Breast epithelium (tissue), 4 donors: ENCODE measurements around the gene CHN2. TPM values are rescaled to one million over a fixed set of nuclear protein-coding genes. Genes with fewer than 3 reads are reported as not detected.

Source experiments
- DNase-seq, 2 donors: peaks; one replicate each; pipeline ENCODE4 v3.0.0-alpha.2; 2019; ENCODE audit warnings: low spot score in 2 of 2
- H3K27ac ChIP-seq, 2 donors: fragments of 200-600 bp; sonication (generic) in 1 of 2; one replicate each; pipeline ENCODE4 v1.5.1; 2016 to 2019; ENCODE audit warnings: mild to moderate bottlenecking in 1 of 2
- H3K27me3 ChIP-seq, 2 donors: fragments of 200-600 bp; sonication (generic) in 1 of 2; one replicate each; pipeline versions ENCODE4 v1.5.1 to v1.6.0; 2017 to 2019; ENCODE audit warnings: control low read depth in 1 of 2, mild to moderate bottlenecking in 1 of 2
- H3K36me3 ChIP-seq: fragments of 200-600 bp; one replicate; pipeline ENCODE4 v1.5.1; 2019
- H3K4me1 ChIP-seq, 2 donors: fragments of 200-600 bp; sonication (generic); one replicate each; pipeline ENCODE4 v1.5.1; 2016 to 2019; ENCODE audit warnings: control low read depth in 1 of 2
- H3K4me3 ChIP-seq, 3 donors: fragments of 200-600 bp; sonication (generic); 1 replicate in 2 of 3; 2 replicates in 1 of 3; pipeline ENCODE4 v1.5.1; 2016 to 2019; ENCODE audit warnings: mild to moderate bottlenecking in 3 of 3, moderate library complexity in 2 of 3
- H3K9me3 ChIP-seq, 2 donors: fragments of 200-600 bp; sonication (generic) in 1 of 2; one replicate each; pipeline ENCODE4 v1.5.1; 2016 to 2019; ENCODE audit warnings: control low read depth in 1 of 2
- CTCF ChIP-seq, 3 donors: fragments of 450-650 bp; IDR thresholded peaks; one replicate each; pipeline ENCODE4 v1.5.1; 2016 to 2017; ENCODE audit warnings: antibody characterized with exemption in 3 of 3, mild to moderate bottlenecking in 3 of 3, moderate library complexity in 3 of 3
- POLR2A ChIP-seq: fragments of 450-650 bp; IDR thresholded peaks from one replicate; pipeline ENCODE4 v1.6.1; 2016; ENCODE audit warnings: antibody characterized with exemption, mild to moderate bottlenecking, moderate library complexity
- POLR2AphosphoS5 ChIP-seq, 3 donors: sonication (generic); formaldehyde crosslinking; IDR thresholded peaks; one replicate each; pipeline ENCODE4 v1.6.1; 2017; ENCODE audit warnings: antibody characterized with exemption in 3 of 3
- intact Hi-C: fragments of 100-400 bp; cut with DNase I; formaldehyde crosslinking; loops from one replicate; pipeline ENCODE4 v1.15.1; 2023; ENCODE audit warnings: low total_unique reads
- total RNA-seq, 3 donors: library from RNA; depleted of rRNA; stranded (reverse); fragments of >200 nt; gene quantifications; one replicate each; pipeline ENCODE4 v1.1.0, GENCODE V29; 2016

The CHN2 gene
- total RNA-seq, 3 donors from 2014 or later: 6.3 to 17.1 (median 7.9) TPM

DNA sequence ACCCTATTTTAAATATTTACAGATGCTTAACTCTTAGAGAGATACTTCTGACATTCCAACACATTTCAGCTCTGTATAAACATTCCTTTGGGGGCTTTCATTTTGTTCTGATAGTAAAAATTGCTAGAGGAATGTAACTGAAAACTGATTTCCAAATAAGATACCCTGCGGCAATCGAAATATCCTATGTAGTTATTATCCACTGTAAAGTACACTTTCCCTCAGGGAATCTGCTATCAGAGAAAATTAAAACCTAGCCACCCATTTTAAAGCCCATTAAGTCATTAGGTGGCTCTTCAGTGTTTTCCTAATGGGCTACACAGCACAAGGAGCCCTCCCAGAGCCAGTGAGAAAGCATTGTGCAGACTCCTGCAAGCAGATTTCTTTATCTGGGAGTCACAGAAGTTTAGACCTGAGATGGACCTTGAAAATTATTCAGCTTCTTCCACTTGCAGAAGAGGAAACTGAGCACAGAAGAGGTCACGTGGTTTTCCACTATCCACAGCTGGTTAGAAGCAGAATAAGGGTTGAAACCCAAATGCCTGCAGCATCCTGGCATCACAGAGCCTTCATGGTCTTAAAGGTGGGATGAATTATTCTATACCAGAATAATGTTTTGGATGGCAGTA lies 35.7 kb upstream of the CHN2 start:
- Histone ChIP-seq H3K4me3 (no peak overlapping the region), H3K4me1 (no peaks in the 10 kb centered on the region), H3K36me3 (no peaks in the 10 kb centered on the region), H3K9me3 (no peaks in the 10 kb centered on the region), H3K27ac (no peak overlapping the region), H3K27me3 (no peaks in the 10 kb centered on the region)
- no peak for TF ChIP-seq POLR2AphosphoS5 (IDR thresholded peaks at IDR 0.05)
- no peak for TF ChIP-seq POLR2A
- TF ChIP-seq CTCF (IDR thresholded peaks at IDR 0.05): no peak
- intact Hi-C loops: no loop called here
- no peak for DNase-seq

DNA sequence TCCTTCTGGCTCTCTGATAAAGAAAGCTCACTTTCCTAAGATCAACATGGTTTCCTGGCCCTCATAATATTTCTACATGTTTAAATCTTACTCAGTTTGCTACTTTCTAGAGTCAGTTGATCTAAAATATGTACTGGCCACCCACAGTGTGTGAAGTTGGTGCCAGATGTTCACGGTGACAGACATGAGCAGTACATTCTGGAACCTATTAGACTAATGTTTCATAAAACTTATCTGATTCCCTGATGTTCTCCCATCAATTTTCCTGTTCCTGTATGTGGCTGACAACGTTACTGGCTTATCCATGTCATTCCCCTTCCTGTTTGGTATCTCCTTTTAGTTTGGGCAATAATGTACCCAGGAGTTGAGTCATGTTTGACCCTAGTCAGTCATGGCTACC lies 34.5 kb upstream of the CHN2 start:
- DNase-seq: no peak
- intact Hi-C loops: no loop called here
- no peaks in the 10 kb centered on the region for H3K9me3 ChIP-seq
- no peak overlapping the region for H3K27ac ChIP-seq
- no peaks in the 10 kb centered on the region for H3K27me3 ChIP-seq
- no peak overlapping the region for H3K4me3 ChIP-seq
- no peaks in the 10 kb centered on the region for H3K4me1 ChIP-seq
- no peak for TF ChIP-seq CTCF (IDR thresholded peaks at IDR 0.05)
- TF ChIP-seq POLR2AphosphoS5 (IDR thresholded peaks at IDR 0.05): no peak
- no peak for TF ChIP-seq POLR2A
- no peaks in the 10 kb centered on the region for H3K36me3 ChIP-seq

- Histone ChIP-seq H3K4me1 (no peaks in the 10 kb centered on the region), H3K36me3 (no peaks in the 10 kb centered on the region), H3K4me3 (no peak overlapping the region), H3K27ac (no peak overlapping the region), H3K27me3 (no peaks in the 10 kb centered on the region), H3K9me3 (peaks cover 0 to 9% of the 10 kb centered on the region in 2 donors)
- no peak for DNase-seq
- no peak for TF ChIP-seq CTCF (IDR thresholded peaks at IDR 0.05)
- no peak for TF ChIP-seq POLR2AphosphoS5 (IDR thresholded peaks at IDR 0.05)
- intact Hi-C loops: no loop called here
Measured at GRCh38 chr7:29161231-29161630, 33.3 kb upstream of the CHN2 start.

DNA sequence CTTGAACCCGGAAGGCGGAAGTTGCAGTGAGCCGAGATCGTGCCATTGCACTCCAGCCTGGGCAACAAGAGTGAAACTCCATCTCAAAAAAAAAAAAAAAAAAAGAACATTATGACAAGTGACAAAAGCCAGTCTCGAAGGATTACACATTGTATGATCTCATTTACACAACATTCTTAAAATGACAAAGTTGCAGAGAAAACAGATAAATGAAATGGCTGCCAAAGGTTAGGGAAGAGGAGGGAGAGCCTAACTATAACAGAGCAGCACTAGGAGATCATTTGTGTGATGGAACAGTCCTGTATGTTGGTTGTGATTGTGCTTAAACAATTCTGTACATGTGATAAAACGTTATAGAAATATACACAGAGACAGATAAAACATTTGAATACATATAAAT lies 32.0 kb upstream of the CHN2 start:
- H3K4me1 ChIP-seq: no peaks in the 10 kb centered on the region
- H3K4me3 ChIP-seq: no peak overlapping the region
- no peaks in the 10 kb centered on the region for H3K27me3 ChIP-seq
- H3K36me3 ChIP-seq: no peaks in the 10 kb centered on the region
- H3K9me3 ChIP-seq: peaks cover 0 to 12% of the 10 kb centered on the region in 2 donors
- H3K27ac ChIP-seq: no peak overlapping the region
- TF ChIP-seq POLR2AphosphoS5 (IDR thresholded peaks at IDR 0.05) (no peak), CTCF (IDR thresholded peaks at IDR 0.05) (no peak), POLR2A (no peak)
- DNase-seq: no peak
- intact Hi-C loops: no loop called here

DNA sequence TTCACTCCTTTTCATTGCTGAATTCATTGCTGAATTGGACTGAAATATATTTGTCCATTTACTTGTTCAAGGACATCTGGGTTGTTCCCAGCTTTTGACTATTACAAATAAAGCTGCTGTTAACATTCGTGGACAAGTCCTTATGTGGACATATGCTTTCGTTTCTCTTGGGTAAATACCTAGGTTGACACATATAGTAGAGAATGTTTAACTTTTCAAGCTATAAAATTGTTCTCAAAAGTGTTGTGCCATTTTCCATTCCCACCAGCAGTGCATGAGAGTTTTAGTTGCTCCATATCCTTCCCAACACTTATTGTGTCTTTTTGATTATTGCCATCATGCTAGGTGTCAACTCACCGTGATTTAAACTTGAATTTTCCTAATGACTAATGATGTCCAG lies 30.7 kb upstream of the CHN2 start:
- no peak for DNase-seq
- intact Hi-C loops: no loop called here
- Histone ChIP-seq H3K9me3 (peaks cover 0 to 12% of the 10 kb centered on the region in 2 donors), H3K27me3 (no peaks in the 10 kb centered on the region), H3K4me1 (no peaks in the 10 kb centered on the region), H3K36me3 (no peaks in the 10 kb centered on the region), H3K27ac (no peak overlapping the region), H3K4me3 (no peak overlapping the region)
- TF ChIP-seq POLR2AphosphoS5 (IDR thresholded peaks at IDR 0.05) (no peak), POLR2A (no peak), CTCF (IDR thresholded peaks at IDR 0.05) (no peak)
